HEK293 (cell line): Measurements from ENCODE around the gene MRPL23.

Experiments used
- CTCF ChIP-seq: fragments of 450-650 bp; formaldehyde crosslinking; IDR thresholded peaks from 2 replicates; pipeline ENCODE4 v1.5.1; 2016; ENCODE audit warnings: missing biosample characterization, missing genetic modification characterization
- HOXD13 ChIP-seq: sonication (generic); formaldehyde crosslinking; IDR thresholded peaks from 2 replicates; pipeline ENCODE4 v1.8.0; 2022; ENCODE audit warnings: missing genetic modification reagents, borderline replicate concordance
- KLF1 ChIP-seq: fragments of 450-650 bp; formaldehyde crosslinking; IDR thresholded peaks from 2 replicates; pipeline ENCODE4 v1.5.1; 2016; ENCODE audit warnings: missing biosample characterization, missing genetic modification characterization
- PRDM10 ChIP-seq: fragments of 450-650 bp; formaldehyde crosslinking; IDR thresholded peaks from 2 replicates; pipeline ENCODE4 v1.5.1; 2016; ENCODE audit warnings: missing biosample characterization, missing genetic modification characterization
- SP2 ChIP-seq: fragments of 450-650 bp; formaldehyde crosslinking; IDR thresholded peaks from 2 replicates; pipeline ENCODE4 v1.5.1; 2016; ENCODE audit warnings: missing biosample characterization, missing genetic modification characterization
- YY2 ChIP-seq: fragments of 450-650 bp; formaldehyde crosslinking; IDR thresholded peaks from 2 replicates; pipeline ENCODE4 v1.5.1; 2016; ENCODE audit warnings: missing biosample characterization, missing genetic modification characterization
- ZBTB26 ChIP-seq: fragments of 450-650 bp; formaldehyde crosslinking; optimal IDR thresholded peaks from 2 replicates; pipeline ENCODE3; 2016; ENCODE audit warnings: missing biosample characterization, mild to moderate bottlenecking, missing genetic modification characterization
- ZBTB49 ChIP-seq: fragments of 450-650 bp; formaldehyde crosslinking; IDR thresholded peaks from 2 replicates; pipeline ENCODE4 v1.5.1; 2016; ENCODE audit warnings: missing biosample characterization, missing genetic modification characterization, low read depth
- ZFP37 ChIP-seq: fragments of 450-650 bp; formaldehyde crosslinking; IDR thresholded peaks from 2 replicates; pipeline ENCODE4 v1.5.1; 2016; ENCODE audit warnings: missing biosample characterization, missing genetic modification characterization
- ZNF362 ChIP-seq: fragments of 450-650 bp; formaldehyde crosslinking; IDR thresholded peaks from 2 replicates; pipeline ENCODE4 v1.5.1; 2016; ENCODE audit warnings: missing biosample characterization, missing genetic modification characterization
- ZNF747 ChIP-seq: fragments of 450-650 bp; formaldehyde crosslinking; IDR thresholded peaks from 2 replicates; pipeline ENCODE4 v1.5.1; 2016; ENCODE audit warnings: missing biosample characterization, missing genetic modification characterization

- TF ChIP-seq CTCF (tag by site-specific recombination) (no peak), ZNF362 (tag by site-specific recombination) (no peak), SP2 (tag by site-specific recombination) (no peak), HOXD13 (no peak), YY2 (tag by site-specific recombination) (no peak), ZBTB49 (no peak), PRDM10 (tag by site-specific recombination) (no peak), ZNF747 (no peak), ZFP37 (no peak), ZBTB26 (tag by site-specific recombination) (no peak), KLF1 (tag by site-specific recombination) (no peak)
Observed at GRCh38 chr11:1958367-1958766, 11.2 kb downstream of the MRPL23 start.
